GM18498 (cell line): ENCODE data around the gene MAG.

Experiments used
- ATAC-seq: cut with Tn5 transposase; IDR thresholded peaks from one replicate; pipeline ENCODE4 v1.9.1; 2021; ENCODE audit warnings: mild to moderate bottlenecking, moderate library complexity; ENCODE audit not compliant: unreplicated experiment

Gene MAG

GRCh38 chr19:35340431-35340830 is 48.5 kb downstream of the MAG start:
- no peak for ATAC-seq

- no peak for ATAC-seq
Observed at GRCh38 chr19:35341006-35341405, 49.0 kb downstream of the MAG start.

- ATAC-seq, result no peak
Observed at GRCh38 chr19:35341565-35342225, 49.7 kb downstream of the MAG start.

GRCh38 chr19:35342430-35342829 is 50.5 kb downstream of the MAG start:
- ATAC-seq, result no peak

- no peak for ATAC-seq
Observed at GRCh38 chr19:35344511-35345031, 52.6 kb downstream of the MAG start.

GRCh38 chr19:35345671-35346111 is 53.7 kb downstream of the MAG start:
- ATAC-seq, result no peak

- peak; percentile 34 for ATAC-seq
Observed at GRCh38 chr19:35346193-35347052, 54.5 kb downstream of the MAG start.

GRCh38 chr19:35347171-35347929 is 55.4 kb downstream of the MAG start, which contains the start of gene FFAR1:
TSS of gene FFAR1 (plus strand) at chr19:35347902. CDS start at chr19:35351552, 3,650 bp downstream.
- peak; percentile 63 for ATAC-seq

- ATAC-seq, result no peak
Observed at GRCh38 chr19:35347930-35348298, 56.0 kb downstream of the MAG start.

GRCh38 chr19:35348911-35349611 is 57.1 kb downstream of the MAG start:
- ATAC-seq, result no peak

GRCh38 chr19:35349614-35350521 is 57.9 kb downstream of the MAG start:
- ATAC-seq, result no peak

GRCh38 chr19:35350591-35350990 is 58.6 kb downstream of the MAG start:
- no peak for ATAC-seq

- ATAC-seq, result no peak
Observed at GRCh38 chr19:35351411-35352176, 59.6 kb downstream of the MAG start.

- ATAC-seq, result no peak
Observed at GRCh38 chr19:35352177-35352447, 60.2 kb downstream of the MAG start.

- ATAC-seq, result no peak
Observed at GRCh38 chr19:35352448-35353304, 60.7 kb downstream of the MAG start.

GRCh38 chr19:35353635-35354034 is 61.7 kb downstream of the MAG start:
- no peak for ATAC-seq

GRCh38 chr19:35354898-35355297 is 62.9 kb downstream of the MAG start:
- no peak for ATAC-seq

- ATAC-seq, result no peak
Observed at GRCh38 chr19:35355791-35356460, 64.0 kb downstream of the MAG start.
